Measurements from ENCODE around the gene SESTD1.

Gene SESTD1

DNA sequence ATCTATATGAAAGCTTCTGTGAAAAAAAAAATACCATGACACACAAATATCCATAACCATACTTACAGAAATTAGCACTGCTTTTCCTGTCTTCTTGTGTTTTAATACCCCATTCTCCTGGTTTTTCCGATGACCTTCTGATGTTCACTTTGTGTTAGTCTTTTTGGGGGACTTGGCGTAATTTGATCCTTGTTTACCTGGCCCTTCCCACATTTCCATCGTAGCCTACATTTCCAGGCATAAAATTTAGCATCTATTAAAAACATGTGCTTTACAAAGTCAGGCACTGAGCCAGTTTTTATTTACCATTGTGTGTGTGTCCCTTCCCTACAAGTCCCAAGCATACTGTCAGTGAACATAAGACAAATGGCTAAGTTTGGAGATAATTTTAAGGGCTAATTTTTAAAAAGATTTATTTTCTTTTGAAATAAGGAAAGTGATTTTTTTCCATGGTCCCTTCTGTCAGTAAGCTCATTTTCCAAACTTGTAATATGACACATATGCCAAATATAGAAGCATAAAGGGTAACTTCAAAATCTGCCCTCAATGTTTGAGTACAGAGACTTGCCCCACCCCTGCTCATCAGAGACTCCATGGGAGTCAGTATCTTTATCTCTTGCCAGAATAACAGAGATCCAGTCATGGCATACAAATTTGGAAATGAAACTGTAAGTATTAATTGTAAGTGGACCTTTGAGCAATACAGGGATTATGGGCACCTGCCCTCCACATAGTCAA is 27.3 kb downstream of the SESTD1 start:
- Histone ChIP-seq H3K4me3 (ENCODE audit: low read depth, low read length) (no peak overlapping the region), H3K4me1 (no peaks in the 10 kb centered on the region), H3K9me3 (no peaks in the 10 kb centered on the region), H3K36me3 (no peaks in the 10 kb centered on the region), H3K27me3 (no peaks in the 10 kb centered on the region)
- DNase-seq = no peak
- TF ChIP-seq, protein P1, sequence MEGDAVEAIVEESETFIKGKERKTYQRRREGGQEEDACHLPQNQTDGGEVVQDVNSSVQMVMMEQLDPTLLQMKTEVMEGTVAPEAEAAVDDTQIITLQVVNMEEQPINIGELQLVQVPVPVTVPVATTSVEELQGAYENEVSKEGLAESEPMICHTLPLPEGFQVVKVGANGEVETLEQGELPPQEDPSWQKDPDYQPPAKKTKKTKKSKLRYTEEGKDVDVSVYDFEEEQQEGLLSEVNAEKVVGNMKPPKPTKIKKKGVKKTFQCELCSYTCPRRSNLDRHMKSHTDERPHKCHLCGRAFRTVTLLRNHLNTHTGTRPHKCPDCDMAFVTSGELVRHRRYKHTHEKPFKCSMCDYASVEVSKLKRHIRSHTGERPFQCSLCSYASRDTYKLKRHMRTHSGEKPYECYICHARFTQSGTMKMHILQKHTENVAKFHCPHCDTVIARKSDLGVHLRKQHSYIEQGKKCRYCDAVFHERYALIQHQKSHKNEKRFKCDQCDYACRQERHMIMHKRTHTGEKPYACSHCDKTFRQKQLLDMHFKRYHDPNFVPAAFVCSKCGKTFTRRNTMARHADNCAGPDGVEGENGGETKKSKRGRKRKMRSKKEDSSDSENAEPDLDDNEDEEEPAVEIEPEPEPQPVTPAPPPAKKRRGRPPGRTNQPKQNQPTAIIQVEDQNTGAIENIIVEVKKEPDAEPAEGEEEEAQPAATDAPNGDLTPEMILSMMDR (IDR thresholded peaks at IDR 0.05; ENCODE audit: low read depth, low read length) = no peak

DNA sequence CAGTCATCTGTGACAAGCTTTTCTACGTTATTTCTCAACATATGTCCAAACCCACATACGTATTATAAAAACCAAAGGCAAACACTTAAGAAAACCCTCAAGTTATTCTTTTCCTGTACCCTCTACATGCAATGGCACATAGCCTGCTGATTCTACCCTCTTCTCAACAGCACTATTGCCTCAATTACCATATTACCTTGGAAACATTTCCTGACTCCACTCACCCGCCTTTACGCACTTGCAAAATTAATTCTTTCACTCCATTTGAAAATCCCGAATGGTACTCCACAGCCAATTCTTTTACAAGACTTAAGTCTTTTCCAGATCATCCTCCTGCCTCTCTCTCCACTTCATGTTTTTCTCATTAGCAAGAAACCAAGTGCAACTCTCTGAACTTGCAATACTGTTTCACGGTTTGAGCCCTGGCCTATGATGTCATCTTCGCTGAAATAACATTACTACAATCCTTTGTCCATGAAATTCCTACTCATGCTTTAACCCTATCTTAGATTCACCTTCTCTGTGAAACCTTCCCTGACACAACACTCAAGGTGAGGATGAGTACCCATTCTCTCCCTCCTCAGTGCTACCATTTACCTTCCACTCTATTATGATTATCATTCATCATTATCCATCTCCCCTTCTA is 29.0 kb downstream of the SESTD1 start:
- Histone ChIP-seq H3K4me1 (no peaks in the 10 kb centered on the region), H3K36me3 (no peaks in the 10 kb centered on the region), H3K9me3 (no peaks in the 10 kb centered on the region), H3K27me3 (no peaks in the 10 kb centered on the region), H3K4me3 (ENCODE audit: low read depth, low read length) (no peak overlapping the region)
- DNase-seq = no peak
- TF ChIP-seq, protein P1 (IDR thresholded peaks at IDR 0.05; ENCODE audit: low read depth, low read length) = no peak

DNA sequence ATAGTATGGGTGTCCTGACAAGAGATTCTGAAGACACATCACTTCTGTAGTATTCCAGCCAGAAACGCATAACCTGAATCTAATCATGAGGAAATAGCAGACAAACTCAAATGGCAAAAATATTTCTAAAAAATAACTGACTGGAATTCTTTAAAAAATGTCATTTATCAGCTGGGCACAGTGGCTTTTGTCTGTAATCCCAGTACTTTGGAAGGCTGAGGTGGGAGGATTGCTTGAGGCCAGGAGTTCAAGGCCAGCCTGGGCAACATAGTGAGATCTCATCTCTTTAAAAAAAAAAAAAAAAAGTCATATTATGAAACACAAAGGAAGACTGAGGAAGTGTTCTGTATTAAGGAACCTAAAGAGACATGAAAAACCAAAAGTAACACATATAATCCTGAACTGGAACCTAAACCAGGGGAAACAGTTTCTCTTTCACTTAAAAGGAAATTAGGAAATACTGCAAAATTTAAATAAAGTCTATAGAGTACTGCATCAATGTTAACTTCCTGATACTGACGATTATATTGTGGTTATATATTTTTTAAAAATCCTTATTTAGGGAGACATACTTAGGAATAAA is 29.9 kb downstream of the SESTD1 start:
- no peaks in the 10 kb centered on the region for H3K4me1 ChIP-seq
- H3K4me3 ChIP-seq (ENCODE audit: low read depth, low read length) = no peak overlapping the region
- no peaks in the 10 kb centered on the region for H3K9me3 ChIP-seq
- no peaks in the 10 kb centered on the region for H3K27me3 ChIP-seq
- TF ChIP-seq, protein P1 (IDR thresholded peaks at IDR 0.05; ENCODE audit: low read depth, low read length) = no peak
- H3K36me3 ChIP-seq = no peaks in the 10 kb centered on the region
- no peak for DNase-seq

DNA sequence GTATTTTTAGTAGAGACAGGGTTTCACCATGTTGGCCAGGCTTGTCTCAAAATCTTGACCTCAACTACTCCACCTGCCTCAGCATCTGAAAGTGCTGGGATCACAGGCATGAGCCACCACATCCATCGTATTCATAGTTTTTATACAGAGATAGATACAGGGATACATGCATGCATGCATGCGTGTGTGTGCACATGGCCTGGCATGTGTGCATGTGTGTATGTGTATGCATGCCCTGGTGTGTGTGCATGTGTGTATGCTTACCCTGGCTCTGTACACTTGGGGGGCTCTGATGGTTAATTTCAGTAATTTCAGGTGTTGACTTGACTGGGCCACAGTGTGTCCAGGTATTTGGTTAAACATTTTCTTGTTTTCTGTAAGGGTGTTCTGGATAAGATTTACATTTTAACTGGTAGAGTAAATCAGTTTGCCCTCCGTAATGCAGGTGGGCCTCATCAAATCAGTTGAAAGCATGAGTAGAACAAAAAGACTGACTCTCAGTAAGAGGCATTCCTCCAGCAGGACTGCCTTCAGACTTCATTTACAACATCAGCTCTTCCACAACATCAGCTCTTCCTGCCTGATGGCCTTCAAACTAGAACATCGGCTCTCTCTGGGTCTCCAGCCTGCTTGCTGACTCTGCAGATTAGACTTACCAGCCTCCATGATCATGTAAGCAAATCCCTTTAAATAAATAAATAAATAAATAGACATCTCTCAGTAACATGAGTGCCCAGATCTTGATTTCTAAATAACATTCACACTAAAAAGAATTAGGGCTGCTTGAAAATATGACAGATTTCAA is 30.8 kb downstream of the SESTD1 start:
- H3K36me3 ChIP-seq = no peaks in the 10 kb centered on the region
- TF ChIP-seq, protein P1 (IDR thresholded peaks at IDR 0.05; ENCODE audit: low read depth, low read length) = no peak
- H3K4me1 ChIP-seq = no peaks in the 10 kb centered on the region

DNA sequence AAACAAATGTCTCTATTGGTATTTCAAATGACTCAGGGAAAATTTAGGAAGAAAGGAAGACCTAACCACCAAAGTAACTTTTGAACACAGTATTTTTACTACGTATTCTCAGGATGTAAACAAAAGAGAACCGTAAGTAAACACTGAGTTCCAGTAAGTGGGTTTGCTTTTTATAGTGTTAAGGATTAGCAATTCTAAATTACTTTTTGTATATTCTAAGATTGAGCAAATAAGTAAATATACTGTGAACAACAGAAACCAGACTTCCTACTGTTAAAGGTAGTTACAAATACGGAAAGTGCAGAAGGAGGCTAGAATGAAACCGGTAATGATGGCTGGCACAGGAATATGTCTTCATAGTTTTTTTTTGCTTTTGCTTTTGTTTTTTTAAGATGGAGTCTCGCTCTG is 31.5 kb downstream of the SESTD1 start:
- no peak for DNase-seq
- Histone ChIP-seq H3K4me1 (no peaks in the 10 kb centered on the region), H3K9me3 (no peaks in the 10 kb centered on the region), H3K27me3 (no peaks in the 10 kb centered on the region), H3K4me3 (ENCODE audit: low read depth, low read length) (no peak overlapping the region), H3K36me3 (no peaks in the 10 kb centered on the region)
- TF ChIP-seq, protein P1 (IDR thresholded peaks at IDR 0.05; ENCODE audit: low read depth, low read length) = no peak

More for the DNA sequence above, 30.8 kb downstream of the SESTD1 start:
- Histone ChIP-seq H3K9me3 (no peaks in the 10 kb centered on the region), H3K27me3 (no peaks in the 10 kb centered on the region), H3K4me3 (ENCODE audit: low read depth, low read length) (no peak overlapping the region)
- DNase-seq = no peak
